Measurements from ENCODE around the gene PLBD1. TPM values are rescaled to one million over a fixed set of nuclear protein-coding genes. Genes with fewer than 3 reads are reported as not detected.

PLBD1 gene
- total RNA-seq, 8 experiments from 2014 or later = 0.38 to 18.5 (median 0.86) TPM

DNA sequence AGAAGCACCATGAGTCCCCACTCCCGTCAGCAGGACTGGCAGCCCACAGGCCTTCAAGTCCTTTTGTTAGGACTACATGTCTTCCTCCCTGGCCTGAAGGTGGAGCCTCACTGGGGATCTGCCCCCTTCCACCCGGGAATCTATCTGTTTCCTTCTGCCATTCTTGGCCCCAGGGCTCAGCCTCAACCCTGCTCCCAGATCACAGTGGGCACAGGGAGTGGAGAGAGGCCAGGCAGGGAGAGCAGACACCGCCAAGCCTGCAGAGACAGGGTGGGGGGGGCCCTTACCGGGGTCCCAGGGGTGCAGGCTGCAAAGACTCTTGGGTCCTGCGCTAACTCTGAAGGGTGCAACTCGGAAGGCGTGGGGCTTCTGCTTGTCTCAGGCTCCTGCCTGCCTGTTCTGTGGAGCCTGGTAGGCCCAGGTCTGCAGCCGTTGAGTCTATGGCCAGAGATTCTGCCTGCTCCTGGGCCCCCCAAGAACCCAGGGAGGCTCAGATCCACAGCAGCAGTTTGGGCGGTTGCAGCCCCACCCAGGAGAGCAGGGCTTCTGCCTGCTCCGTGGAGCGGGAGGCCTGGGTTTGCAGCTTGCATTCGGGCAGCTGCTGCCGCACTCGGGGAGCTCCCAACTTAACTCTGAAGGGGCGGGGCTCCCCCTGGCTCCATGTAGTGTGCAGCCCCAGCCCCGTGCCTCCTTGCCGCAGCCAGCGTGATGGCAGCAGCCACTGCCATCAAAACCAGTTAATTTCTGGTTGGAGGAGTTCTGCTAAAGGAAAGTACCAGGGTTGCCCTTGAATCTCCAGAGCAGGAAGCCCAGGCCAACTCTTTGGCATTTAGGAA lies 21.7 kb upstream of the PLBD1 start:
- 8 to 100% (median 74%) methylated on average over 1 to 4 of the region's 18 CpGs; no CpG with 5 or more reads in 4 of the 10 experiments for WGBS, 10 experiments
- in situ Hi-C loops (cut with MboI; ENCODE audit: low pct_unique_long_range_greater_than_20kb in 2 of 9, low sequenced_read_pairs in 9 of 9, unreplicated experiment in 9 of 9) = no loop called here

DNA sequence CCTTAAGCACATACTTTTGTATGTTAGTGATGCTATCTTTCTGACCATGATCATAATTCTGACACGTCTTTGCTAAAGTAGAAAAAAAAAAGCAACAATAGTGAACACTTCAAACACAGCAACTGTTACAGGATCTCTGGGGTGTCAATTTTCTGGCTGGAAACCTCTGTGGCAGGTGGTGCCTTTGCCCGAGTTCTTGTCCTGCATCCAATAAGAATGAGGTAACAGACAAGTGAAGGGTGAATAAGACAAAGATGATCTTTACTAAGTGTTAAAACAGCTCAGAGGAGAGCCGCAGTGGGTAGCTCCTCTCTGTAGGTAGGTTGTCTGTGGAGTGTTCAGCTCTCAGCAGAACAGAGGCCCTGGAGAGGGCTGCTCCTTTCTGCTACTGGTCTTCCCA lies 20.9 kb upstream of the PLBD1 start:
- WGBS, 10 experiments = 7 to 100% (median 73%) methylated on average over 1 to 3 of the region's 3 CpGs; no CpG with 5 or more reads in 1 of the 10 experiments
- no peak for ATAC-seq (replicated peaks in 6 of 8)

More for the DNA sequence above, 21.7 kb upstream of the PLBD1 start:
- Histone ChIP-seq H3K4me3 (no peak overlapping the region), H3K27ac (no peak overlapping the region), H3K4me1 (replicated peaks in 1 of 2) (no peaks in the 10 kb centered on the region)
- ATAC-seq (replicated peaks in 6 of 8) = peak in 1 of 8 experiments; percentile 71

DNA sequence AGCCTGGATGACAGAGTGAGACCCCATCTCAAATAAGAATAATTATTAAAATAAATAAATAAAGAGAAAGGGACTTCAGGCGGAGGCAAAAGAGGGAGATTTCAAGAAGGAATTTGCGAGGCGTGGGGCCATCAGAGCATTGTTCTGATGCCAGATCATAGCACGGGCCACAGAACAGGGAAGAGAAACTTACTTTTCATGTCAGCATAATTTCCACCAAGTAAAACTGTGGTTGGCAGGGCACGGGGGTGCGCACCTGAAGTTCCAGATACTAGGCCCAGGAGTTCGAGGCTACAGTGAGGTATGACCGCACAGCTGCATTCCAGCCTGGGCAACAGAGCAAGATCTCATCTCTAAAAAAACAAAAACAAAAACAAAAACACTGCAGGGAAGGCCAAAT lies 11.0 kb upstream of the PLBD1 start:
- 57 to 100% (median 93%) methylated on average over 2 to 8 of the region's 8 CpGs; no CpG with 5 or more reads in 2 of the 10 experiments for WGBS, 10 experiments
- in situ Hi-C loops (cut with MboI; ENCODE audit: low pct_unique_long_range_greater_than_20kb in 2 of 9, low sequenced_read_pairs in 9 of 9, unreplicated experiment in 9 of 9) = no loop called here
- Histone ChIP-seq H3K4me1 (replicated peaks in 1 of 2) (no peaks in the 10 kb centered on the region), H3K27ac (no peak overlapping the region), H3K4me3 (no peak overlapping the region)
- ATAC-seq (replicated peaks in 6 of 8) = no peak

More for the DNA sequence above, 20.9 kb upstream of the PLBD1 start:
- in situ Hi-C loops (cut with MboI; ENCODE audit: low pct_unique_long_range_greater_than_20kb in 2 of 9, low sequenced_read_pairs in 9 of 9, unreplicated experiment in 9 of 9) = no loop called here
- Histone ChIP-seq H3K27ac (no peak overlapping the region), H3K4me3 (no peak overlapping the region), H3K4me1 (replicated peaks in 1 of 2) (no peaks in the 10 kb centered on the region)

- no peak overlapping the region for H3K27ac ChIP-seq
- 0 to 100% (median 58%) methylated on average over 1 of the region's 1 CpG; no CpG with 5 or more reads in 4 of the 10 experiments for whole genome bisulfite sequencing, 10 experiments
- no peak overlapping the region for H3K4me3 ChIP-seq
- ATAC-seq (replicated peaks in 6 of 8) = no peak
- no peaks in the 10 kb centered on the region for H3K4me1 ChIP-seq (replicated peaks in 1 of 2)
- in situ Hi-C loops (cut with MboI; ENCODE audit: low pct_unique_long_range_greater_than_20kb in 2 of 9, low sequenced_read_pairs in 9 of 9, unreplicated experiment in 9 of 9) = no loop called here
Observed at GRCh38 chr12:14577344-14577743, 9.7 kb upstream of the PLBD1 start.

GRCh38 chr12:14576896-14577295 lies 9.2 kb upstream of the PLBD1 start:
- no peak for ATAC-seq (replicated peaks in 6 of 8)
- no peak overlapping the region for H3K4me3 ChIP-seq
- 7 to 100% (median 68%) methylated on average over 1 to 7 of the region's 8 CpGs for WGBS, 10 experiments
- H3K4me1 ChIP-seq (replicated peaks in 1 of 2) = no peaks in the 10 kb centered on the region
- no peak overlapping the region for H3K27ac ChIP-seq
- in situ Hi-C loops (cut with MboI; ENCODE audit: low pct_unique_long_range_greater_than_20kb in 2 of 9, low sequenced_read_pairs in 9 of 9, unreplicated experiment in 9 of 9) = no loop called here

- H3K4me3 ChIP-seq = no peak overlapping the region
- no peak overlapping the region for H3K27ac ChIP-seq
- WGBS, 10 experiments = 43 to 100% (median 83%) methylated on average over 1 of the region's 1 CpG; no CpG with 5 or more reads in 5 of the 10 experiments
- in situ Hi-C loops (cut with MboI; ENCODE audit: low pct_unique_long_range_greater_than_20kb in 2 of 9, low sequenced_read_pairs in 9 of 9, unreplicated experiment in 9 of 9) = no loop called here
- H3K4me1 ChIP-seq (replicated peaks in 1 of 2) = no peaks in the 10 kb centered on the region
- no peak for ATAC-seq (replicated peaks in 6 of 8)
Observed at GRCh38 chr12:14575585-14575984, 7.9 kb upstream of the PLBD1 start.

DNA sequence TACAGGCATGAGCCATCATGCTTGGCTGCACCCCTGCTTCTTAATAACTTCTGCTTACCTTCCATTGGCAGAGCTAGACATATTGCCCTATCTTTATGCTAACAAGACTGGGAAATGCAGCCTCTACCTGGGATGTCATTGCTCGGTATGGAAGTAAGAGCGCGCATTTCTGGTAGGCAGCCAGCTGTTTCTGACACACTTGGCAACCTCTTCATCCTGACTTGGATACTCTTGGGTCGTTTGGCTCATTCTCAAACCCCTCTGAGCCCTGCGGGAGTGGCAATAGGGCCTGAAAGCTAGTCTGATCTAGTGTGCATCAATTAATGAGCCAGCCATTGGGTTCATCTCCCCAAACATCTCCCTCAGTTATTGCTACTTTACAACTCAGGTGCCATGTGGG lies 5.4 kb upstream of the PLBD1 start:
- in situ Hi-C loops (cut with MboI; ENCODE audit: low pct_unique_long_range_greater_than_20kb in 2 of 9, low sequenced_read_pairs in 9 of 9, unreplicated experiment in 9 of 9) = no loop called here
- Histone ChIP-seq H3K4me1 (replicated peaks in 1 of 2) (peaks cover 0 to under 1% of the 10 kb centered on the region in 2 donors), H3K27ac (no peak overlapping the region), H3K4me3 (no peak overlapping the region)
- no peak for ATAC-seq (replicated peaks in 6 of 8)
- WGBS, 10 experiments = 40 to 93% (median 75%) methylated on average over 1 to 5 of the region's 5 CpGs; no CpG with 5 or more reads in 6 of the 10 experiments

GRCh38 chr12:14572401-14572800 lies 4.7 kb upstream of the PLBD1 start:
- no peak for ATAC-seq (replicated peaks in 6 of 8)
- Histone ChIP-seq H3K27ac (no peak overlapping the region), H3K4me1 (replicated peaks in 1 of 2) (peaks cover 0 to 5% of the 10 kb centered on the region in 2 donors), H3K4me3 (no peak overlapping the region)
- WGBS, 10 experiments = 27 to 92% (median 77%) methylated on average over 2 to 4 of the region's 4 CpGs; no CpG with 5 or more reads in 2 of the 10 experiments
- in situ Hi-C loops (cut with MboI; ENCODE audit: low pct_unique_long_range_greater_than_20kb in 2 of 9, low sequenced_read_pairs in 9 of 9, unreplicated experiment in 9 of 9) = no loop called here

GRCh38 chr12:14571779-14572178 lies 4.1 kb upstream of the PLBD1 start:
- no peak for ATAC-seq (replicated peaks in 6 of 8)
- Histone ChIP-seq H3K4me1 (replicated peaks in 1 of 2) (peaks cover 0 to 5% of the 10 kb centered on the region in 2 donors), H3K4me3 (no peak overlapping the region), H3K27ac (no peak overlapping the region)
- in situ Hi-C loops (cut with MboI; ENCODE audit: low pct_unique_long_range_greater_than_20kb in 2 of 9, low sequenced_read_pairs in 9 of 9, unreplicated experiment in 9 of 9) = no loop called here
- WGBS, 10 experiments = 44 to 100% (median 84%) methylated on average over 1 to 3 of the region's 3 CpGs; no CpG with 5 or more reads in 2 of the 10 experiments

GRCh38 chr12:14570231-14570630 lies 2.5 kb upstream of the PLBD1 start:
- no peak for ATAC-seq (replicated peaks in 6 of 8)
- WGBS, 10 experiments = 90 to 100% (median 100%) methylated on average over 1 of the region's 1 CpG; no CpG with 5 or more reads in 6 of the 10 experiments
- no peak overlapping the region for H3K27ac ChIP-seq
- H3K4me3 ChIP-seq = no peak overlapping the region
- peaks cover 0 to 5% of the 10 kb centered on the region in 2 donors for H3K4me1 ChIP-seq (replicated peaks in 1 of 2)
- in situ Hi-C loops (cut with MboI; ENCODE audit: low pct_unique_long_range_greater_than_20kb in 2 of 9, low sequenced_read_pairs in 9 of 9, unreplicated experiment in 9 of 9) = no loop called here

DNA sequence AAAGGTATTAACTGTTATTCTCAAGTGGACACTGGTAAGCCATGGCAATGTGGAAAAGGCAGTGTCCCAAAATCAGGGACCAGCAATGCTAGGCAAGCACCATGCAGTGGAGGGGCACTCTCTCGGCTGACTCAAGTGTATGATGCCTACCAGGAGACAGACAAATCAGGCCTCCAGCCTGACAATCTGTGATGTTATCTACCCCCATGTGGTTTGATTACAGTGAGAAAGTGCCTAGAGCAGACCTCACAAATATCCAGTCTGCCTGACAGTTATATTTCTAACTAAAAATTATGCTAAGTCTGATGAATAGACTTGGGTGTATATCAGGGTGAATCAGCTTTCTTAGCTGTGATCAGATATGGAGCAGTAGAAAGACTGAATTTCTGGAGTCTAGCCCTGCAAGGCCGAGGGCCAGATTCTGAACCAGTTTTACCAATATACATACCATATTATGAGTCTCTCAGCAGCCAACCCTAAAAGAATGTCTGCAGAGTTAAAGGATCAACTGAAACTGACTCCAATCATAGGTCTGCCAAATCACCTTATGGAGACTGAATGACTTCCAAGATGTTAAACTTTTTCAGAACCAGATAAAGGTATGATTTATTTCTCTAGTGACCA lies 3.2 kb downstream of the PLBD1 start:
- Histone ChIP-seq H3K4me1 (replicated peaks in 1 of 2) (peaks cover 0 to 5% of the 10 kb centered on the region in 2 donors), H3K4me3 (no peak overlapping the region), H3K27ac (no peak overlapping the region)
- in situ Hi-C loops (cut with MboI; ENCODE audit: low pct_unique_long_range_greater_than_20kb in 2 of 9, low sequenced_read_pairs in 9 of 9, unreplicated experiment in 9 of 9) = no loop called here
- ATAC-seq (replicated peaks in 6 of 8) = peak in 2 of 8 experiments; percentile 7 to 56
- 0 to 100% (median 89%) methylated on average over 1 to 2 of the region's 2 CpGs; no CpG with 5 or more reads in 2 of the 10 experiments for WGBS, 10 experiments

DNA sequence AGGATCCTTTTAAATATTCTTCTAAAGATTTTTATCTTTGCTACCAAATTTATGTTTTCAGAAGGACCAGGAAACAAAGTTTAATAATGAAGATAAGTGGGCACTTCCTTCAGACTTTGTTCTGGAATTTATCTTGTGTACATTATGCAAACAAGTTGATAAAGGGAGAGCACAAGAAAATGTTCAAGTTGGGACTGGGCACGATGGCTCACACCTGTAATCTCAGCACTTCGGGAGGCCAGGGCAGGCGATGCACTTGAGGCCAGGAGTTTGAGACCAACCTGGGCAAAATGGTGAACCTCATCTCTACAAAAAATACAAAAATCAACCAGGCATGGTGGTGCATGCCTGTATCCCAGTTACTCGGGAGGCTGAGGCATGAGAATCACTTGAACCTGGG lies 4.6 kb downstream of the PLBD1 start:
- no peak overlapping the region for H3K27ac ChIP-seq
- in situ Hi-C loops (cut with MboI; ENCODE audit: low pct_unique_long_range_greater_than_20kb in 2 of 9, low sequenced_read_pairs in 9 of 9, unreplicated experiment in 9 of 9) = no loop called here
- no peak overlapping the region for H3K4me3 ChIP-seq
- H3K4me1 ChIP-seq (replicated peaks in 1 of 2) = peaks cover 0 to 4% of the 10 kb centered on the region in 2 donors
- WGBS, 10 experiments = 31 to 100% (median 96%) methylated on average over 1 to 4 of the region's 4 CpGs; no CpG with 5 or more reads in 3 of the 10 experiments
- no peak for ATAC-seq (replicated peaks in 6 of 8)

GRCh38 chr12:14562279-14562678 lies 5.4 kb downstream of the PLBD1 start:
- no peak overlapping the region for H3K4me3 ChIP-seq
- H3K4me1 ChIP-seq (replicated peaks in 1 of 2) = no peaks in the 10 kb centered on the region
- WGBS, 10 experiments = 50 to 96% (median 88%) methylated on average over 1 to 5 of the region's 6 CpGs
- in situ Hi-C loops (cut with MboI; ENCODE audit: low pct_unique_long_range_greater_than_20kb in 2 of 9, low sequenced_read_pairs in 9 of 9, unreplicated experiment in 9 of 9) = no loop called here
- H3K27ac ChIP-seq = no peak overlapping the region
- no peak for ATAC-seq (replicated peaks in 6 of 8)

All from motor neuron (in vitro differentiated cells).